Measurements from ENCODE around the gene LRRFIP1.
A peak's percentile ranks its signal among the peaks of the same experiment; 100 is the strongest.

The LRRFIP1 gene

GRCh38 chr2:237720444-237720843 is 93.1 kb downstream of the LRRFIP1 start:
- peaks cover 12% of the 10 kb centered on the region for H3K36me3 Mint-ChIP-seq (ENCODE audit: low read depth)
- peaks cover 84% of the 10 kb centered on the region for H3K4me1 Mint-ChIP-seq
- H3K9me3 Mint-ChIP-seq, result no peaks in the 10 kb centered on the region
- H3K4me3 Mint-ChIP-seq, result no peak overlapping the region
- no peak for TF ChIP-seq CTCF (IDR thresholded peaks at IDR 0.05; ENCODE audit: unreplicated experiment in 3 of 3)
- no peaks in the 10 kb centered on the region for H3K27me3 Mint-ChIP-seq (ENCODE audit: low read depth)
- peak overlapping the region; percentile 46 to 66 (median 46) for H3K27ac Mint-ChIP-seq

- peaks cover 84% of the 10 kb centered on the region for H3K4me1 Mint-ChIP-seq
- no peaks in the 10 kb centered on the region for H3K27me3 Mint-ChIP-seq (ENCODE audit: low read depth)
- peaks cover 13% of the 10 kb centered on the region for H3K36me3 Mint-ChIP-seq (ENCODE audit: low read depth)
- peak overlapping the region; percentile 46 to 66 (median 46) for H3K27ac Mint-ChIP-seq
- H3K4me3 Mint-ChIP-seq, result no peak overlapping the region
- no peaks in the 10 kb centered on the region for H3K9me3 Mint-ChIP-seq
- no peak for TF ChIP-seq CTCF (IDR thresholded peaks at IDR 0.05; ENCODE audit: unreplicated experiment in 3 of 3)
Measured at GRCh38 chr2:237720957-237721356, 93.6 kb downstream of the LRRFIP1 start.

GRCh38 chr2:237721458-237721857 is 94.1 kb downstream of the LRRFIP1 start:
- no peak for TF ChIP-seq CTCF (IDR thresholded peaks at IDR 0.05; ENCODE audit: unreplicated experiment in 3 of 3)
- H3K27me3 Mint-ChIP-seq (ENCODE audit: low read depth), result no peaks in the 10 kb centered on the region
- peaks cover 13% of the 10 kb centered on the region for H3K36me3 Mint-ChIP-seq (ENCODE audit: low read depth)
- H3K27ac Mint-ChIP-seq, result peak overlapping the region; percentile 61 to 84 (median 76)
- no peaks in the 10 kb centered on the region for H3K9me3 Mint-ChIP-seq
- H3K4me1 Mint-ChIP-seq, result peaks cover 84% of the 10 kb centered on the region
- H3K4me3 Mint-ChIP-seq, result peak overlapping the region; percentile 1 to 22 (median 13)

- H3K4me3 Mint-ChIP-seq, result no peak overlapping the region
- H3K4me1 Mint-ChIP-seq, result peaks cover 82% of the 10 kb centered on the region
- no peak for TF ChIP-seq CTCF (IDR thresholded peaks at IDR 0.05; ENCODE audit: unreplicated experiment in 3 of 3)
Measured at GRCh38 chr2:237722616-237723015, 95.2 kb downstream of the LRRFIP1 start.

GRCh38 chr2:237723023-237723422 is 95.6 kb downstream of the LRRFIP1 start:
- no peak overlapping the region for H3K4me3 Mint-ChIP-seq
- peaks cover 82% of the 10 kb centered on the region for H3K4me1 Mint-ChIP-seq
- peak overlapping the region; percentile 78 to 92 (median 90) for H3K27ac Mint-ChIP-seq
- TF ChIP-seq CTCF (IDR thresholded peaks at IDR 0.05; ENCODE audit: unreplicated experiment in 3 of 3), result no peak
- H3K9me3 Mint-ChIP-seq, result no peaks in the 10 kb centered on the region
- peaks cover 13% of the 10 kb centered on the region for H3K36me3 Mint-ChIP-seq (ENCODE audit: low read depth)
- H3K27me3 Mint-ChIP-seq (ENCODE audit: low read depth), result no peaks in the 10 kb centered on the region

More at GRCh38 chr2:237722616-237723015, 95.2 kb downstream of the LRRFIP1 start:
- no peaks in the 10 kb centered on the region for H3K9me3 Mint-ChIP-seq
- H3K27me3 Mint-ChIP-seq (ENCODE audit: low read depth), result no peaks in the 10 kb centered on the region
- peaks cover 13% of the 10 kb centered on the region for H3K36me3 Mint-ChIP-seq (ENCODE audit: low read depth)
- H3K27ac Mint-ChIP-seq, result peak overlapping the region; percentile 41 to 84 (median 61)

- Mint-ChIP-seq H3K4me1 (peaks cover 80% of the 10 kb centered on the region), H3K4me3 (peak overlapping the region in 1 of 3 experiments; percentile 68), H3K9me3 (no peaks in the 10 kb centered on the region), H3K36me3 (ENCODE audit: low read depth) (peaks cover 9% of the 10 kb centered on the region), H3K27me3 (ENCODE audit: low read depth) (no peaks in the 10 kb centered on the region), H3K27ac (peak overlapping the region; percentile 78 to 92 (median 90))
- no peak for TF ChIP-seq CTCF (IDR thresholded peaks at IDR 0.05; ENCODE audit: unreplicated experiment in 3 of 3)
Measured at GRCh38 chr2:237723602-237724001, 96.2 kb downstream of the LRRFIP1 start.
